ENCODE results near the gene LGALS4.
"Not testable (repeated sequence)": the region's sequence is repeated elsewhere in the genome, so short reads cannot be mapped to it uniquely, and the experiment has no call there.

LGALS4 gene

GRCh38 chr19:38795549-38795948 is 17.2 kb downstream of the LGALS4 start:
- no peak for DNase-seq (ENCODE audit: low read depth)

DNA sequence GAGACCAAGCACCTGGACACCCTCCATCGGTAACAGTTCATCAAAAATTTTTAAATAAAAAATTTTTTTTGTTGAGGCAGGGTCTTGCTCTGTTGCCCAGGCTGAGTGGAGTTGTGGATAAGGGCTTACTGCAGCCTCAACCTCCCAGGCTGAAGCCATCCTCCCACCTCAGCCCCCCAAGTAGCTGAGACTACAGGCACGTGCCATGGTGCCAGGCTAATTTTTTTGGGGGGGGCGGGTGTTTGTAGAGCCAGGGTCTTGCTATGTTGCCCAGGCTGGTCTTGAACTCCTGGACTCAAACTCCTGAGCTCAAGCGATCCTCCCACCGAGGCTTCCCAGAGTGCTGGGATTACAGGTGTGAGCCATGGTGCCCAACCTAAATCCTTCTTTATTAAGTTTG is 19.1 kb downstream of the LGALS4 start:
- DNase-seq (ENCODE audit: low read depth), result no peak

DNA sequence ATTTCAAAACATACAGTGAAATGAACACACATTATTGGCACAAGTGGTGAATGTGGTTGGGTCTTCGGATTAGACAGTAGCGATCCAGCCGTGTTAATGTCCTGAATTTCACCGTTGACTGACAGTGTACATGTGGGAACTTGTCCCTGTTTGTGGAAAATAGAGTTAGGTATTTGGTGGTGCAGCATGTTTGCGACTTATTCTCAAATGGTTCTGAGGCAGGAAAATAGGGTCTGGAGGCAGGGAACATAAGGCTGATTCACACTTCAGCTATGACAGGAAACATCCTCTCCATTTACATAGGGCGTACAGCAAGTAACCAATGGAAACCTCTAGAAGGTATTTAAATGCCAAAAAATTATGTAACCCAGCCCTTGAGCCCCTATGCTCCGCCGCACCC is 19.6 kb downstream of the LGALS4 start:
- DNase-seq (ENCODE audit: low read depth), result no peak

GRCh38 chr19:38792250-38793111 is 20.3 kb downstream of the LGALS4 start:
- DNase-seq (ENCODE audit: low read depth), result no peak

- DNase-seq (ENCODE audit: low read depth), result not testable (repeated sequence)
Measured at GRCh38 chr19:38791451-38792064, 21.2 kb downstream of the LGALS4 start.

DNA sequence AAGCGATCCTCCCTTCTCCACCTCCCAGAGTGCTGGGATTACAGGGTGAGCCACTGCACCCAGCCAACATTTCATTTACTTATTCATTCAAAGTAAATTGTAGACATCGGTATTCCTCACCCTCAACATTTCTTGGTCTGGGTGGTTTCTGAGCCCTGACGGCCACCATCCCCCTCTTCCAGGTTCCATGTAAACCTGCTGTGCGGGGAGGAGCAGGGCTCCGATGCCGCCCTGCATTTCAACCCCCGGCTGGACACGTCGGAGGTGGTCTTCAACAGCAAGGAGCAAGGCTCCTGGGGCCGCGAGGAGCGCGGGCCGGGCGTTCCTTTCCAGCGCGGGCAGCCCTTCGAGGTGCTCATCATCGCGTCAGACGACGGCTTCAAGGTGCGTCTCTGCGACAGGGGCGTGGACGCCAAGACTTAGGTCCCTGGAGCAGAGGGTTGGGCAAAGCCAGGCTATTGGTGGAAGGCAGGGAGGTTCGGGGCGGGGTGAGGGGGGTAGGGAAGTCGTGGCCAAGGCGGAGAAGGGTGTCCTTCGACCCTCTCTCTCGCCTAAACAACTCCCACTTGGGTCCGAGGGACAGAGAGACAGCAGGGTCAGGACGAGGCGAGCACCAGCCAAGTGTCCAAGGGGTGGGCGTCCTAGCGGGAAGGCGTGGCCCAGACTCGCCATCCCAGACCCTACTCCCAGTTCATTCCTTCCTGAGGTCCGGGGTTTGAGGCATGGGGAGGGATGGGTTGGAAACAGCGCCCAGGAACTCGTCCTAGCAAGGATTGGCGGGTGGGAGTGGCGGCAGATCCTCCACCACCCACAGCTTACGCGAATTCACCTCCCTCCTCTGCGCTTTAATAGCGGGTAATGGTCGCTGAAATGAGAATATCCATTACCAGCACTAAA is 22.0 kb downstream of the LGALS4 start:
- not testable (repeated sequence) for DNase-seq (ENCODE audit: low read depth)

DNA sequence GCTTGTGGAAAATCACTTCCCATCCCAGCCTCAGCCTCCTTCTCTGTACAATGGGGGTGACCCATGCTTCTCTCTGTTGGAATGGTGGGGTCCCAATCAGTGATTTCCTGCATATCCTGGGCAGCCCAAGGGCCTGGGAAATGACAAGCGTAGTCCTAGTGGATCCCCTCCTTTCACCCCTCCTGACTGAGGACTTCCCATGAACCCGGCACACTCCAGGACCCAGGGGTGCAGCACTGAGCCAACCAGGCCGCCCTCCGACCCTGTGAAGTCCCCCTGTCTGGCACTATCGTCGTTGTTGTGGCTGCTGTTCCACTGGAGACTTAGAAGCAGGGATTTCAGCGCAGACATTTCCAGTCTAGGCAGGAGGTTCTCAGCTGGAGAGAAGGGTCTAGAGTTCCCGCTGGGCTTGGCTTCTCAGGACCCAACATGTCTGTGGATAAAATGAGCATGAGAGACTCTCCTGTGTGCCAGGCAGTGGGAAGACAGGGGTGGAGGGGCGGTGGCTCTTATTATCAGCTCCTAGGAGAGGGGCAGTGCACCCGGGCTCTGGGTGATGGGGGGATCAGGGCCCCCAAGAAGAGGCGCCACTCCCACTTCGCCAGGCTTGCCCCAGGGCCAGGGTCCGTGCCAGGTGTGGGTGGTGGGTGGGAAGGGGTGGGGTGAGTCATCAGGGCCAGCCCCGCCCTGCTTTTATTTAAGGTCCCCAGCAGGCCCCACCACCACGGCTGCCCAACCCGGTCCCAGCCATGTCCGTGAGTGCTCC is 24.1 kb downstream of the LGALS4 start, which contains the start of gene LGALS7B:
TSS of gene LGALS7B (plus strand) at position 723 of the 766 bp plus-strand sequence. CDS start at position 750, 27 bp downstream.
- DNase-seq (ENCODE audit: low read depth), result no peak

GRCh38 chr19:38786572-38787265 is 26.0 kb downstream of the LGALS4 start:
- DNase-seq (ENCODE audit: low read depth), result no peak

DNA sequence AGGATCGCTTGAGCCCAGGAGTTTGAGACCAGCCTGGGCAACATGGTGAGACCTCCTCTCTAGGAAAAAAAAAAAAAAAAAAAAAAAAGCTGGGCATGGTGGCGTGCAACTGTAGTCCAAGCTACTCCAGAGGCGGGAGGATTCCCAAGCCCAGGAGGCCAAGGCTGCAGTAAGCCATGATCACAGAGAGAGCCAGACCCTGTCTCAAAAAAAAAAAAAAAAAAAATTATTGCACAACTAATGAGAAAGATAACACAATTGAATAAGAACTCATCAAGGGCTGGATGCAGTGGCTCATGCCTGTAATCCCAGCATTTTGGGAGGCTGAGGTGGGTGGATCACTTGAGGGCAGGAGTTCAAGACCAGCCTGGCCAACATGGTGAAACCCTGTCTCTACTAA is 26.7 kb downstream of the LGALS4 start:
- DNase-seq (ENCODE audit: low read depth), result not testable (repeated sequence)

DNA sequence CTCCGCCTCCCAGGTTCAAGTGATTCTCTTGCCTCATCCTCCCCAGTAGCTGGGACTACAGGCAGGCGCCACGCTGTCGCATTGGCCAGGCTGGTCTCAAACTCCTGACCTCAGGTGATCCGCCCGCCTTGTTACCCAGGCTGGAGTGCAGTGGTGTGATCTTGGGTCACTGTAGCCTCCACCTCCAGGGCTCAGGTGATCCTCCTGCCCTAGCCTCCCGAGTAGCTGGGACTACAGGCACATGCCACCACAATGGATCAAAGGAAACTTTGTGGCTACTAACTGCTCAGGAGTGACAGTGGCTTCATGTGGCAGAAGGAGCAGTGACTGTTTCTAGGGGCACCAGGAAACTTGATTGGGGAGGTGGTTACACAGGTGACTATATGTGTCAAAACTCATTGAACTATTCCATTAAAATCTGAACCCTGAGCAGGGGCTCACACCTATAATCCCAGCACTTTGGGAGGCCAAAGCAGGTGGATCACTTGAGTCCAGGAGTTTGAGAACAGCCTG is 27.5 kb downstream of the LGALS4 start:
- no peak for DNase-seq (ENCODE audit: low read depth)

DNA sequence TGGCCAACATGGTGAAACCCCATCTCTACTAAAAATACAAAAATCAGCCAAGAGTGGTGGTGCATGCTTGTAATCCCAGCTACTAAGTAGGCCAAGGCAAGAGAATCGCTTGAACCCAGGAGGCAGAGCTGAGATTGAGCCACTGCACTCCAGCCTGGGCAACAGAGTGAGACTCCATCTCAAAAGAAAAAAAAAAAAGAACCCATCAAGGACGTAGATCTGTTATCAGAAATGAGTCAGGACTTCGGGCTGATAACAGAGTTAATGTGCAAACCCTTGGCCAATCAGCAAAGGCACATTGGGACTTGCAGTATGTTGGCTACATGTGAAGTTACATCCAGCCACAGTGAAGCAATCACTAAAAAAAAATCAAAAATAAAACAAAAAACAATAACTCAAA is 28.5 kb downstream of the LGALS4 start:
- DNase-seq (ENCODE audit: low read depth), result no peak

DNA sequence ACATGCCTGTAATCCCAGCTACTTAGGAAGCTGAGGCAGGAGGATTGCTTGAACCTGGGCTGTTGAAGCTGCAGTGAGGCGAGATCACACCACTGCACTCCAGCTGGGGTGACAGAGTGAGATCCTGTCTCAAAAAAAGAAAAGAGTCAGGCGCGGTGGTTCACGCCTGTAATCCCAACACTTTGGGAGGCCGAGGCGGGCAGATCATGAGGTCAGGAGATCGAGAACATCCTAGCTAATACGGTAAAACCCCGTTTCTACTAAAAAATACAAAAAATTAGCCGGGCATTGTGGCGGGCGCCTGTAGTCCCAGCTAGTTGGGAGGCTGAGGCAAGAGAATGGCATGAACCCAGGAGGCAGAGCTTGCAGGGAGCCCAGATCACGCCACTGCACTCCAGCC is 30.5 kb downstream of the LGALS4 start:
- not testable (repeated sequence) for DNase-seq (ENCODE audit: low read depth)

GRCh38 chr19:38781058-38781457 is 31.7 kb downstream of the LGALS4 start:
- DNase-seq (ENCODE audit: low read depth), result no peak

DNA sequence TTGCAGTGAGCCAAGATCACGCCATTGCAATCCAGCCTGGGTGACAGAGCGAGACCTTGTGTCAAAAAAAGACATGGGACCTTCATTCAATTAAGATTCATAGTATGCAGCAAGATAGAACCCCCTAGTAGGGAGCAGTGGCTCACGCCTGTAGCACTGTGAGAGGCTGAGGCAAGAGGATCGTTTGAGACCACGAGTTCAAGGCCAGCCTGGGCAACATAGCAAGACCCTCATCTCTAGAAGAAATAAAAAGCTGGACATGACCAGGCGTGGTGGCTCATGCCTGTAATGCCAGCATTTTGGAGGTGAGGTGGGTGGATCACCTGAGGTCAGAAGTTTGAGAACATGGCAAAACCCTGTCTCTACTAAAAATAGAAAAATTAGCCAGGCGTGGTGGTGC is 32.3 kb downstream of the LGALS4 start:
- no peak for DNase-seq (ENCODE audit: low read depth)

DNA sequence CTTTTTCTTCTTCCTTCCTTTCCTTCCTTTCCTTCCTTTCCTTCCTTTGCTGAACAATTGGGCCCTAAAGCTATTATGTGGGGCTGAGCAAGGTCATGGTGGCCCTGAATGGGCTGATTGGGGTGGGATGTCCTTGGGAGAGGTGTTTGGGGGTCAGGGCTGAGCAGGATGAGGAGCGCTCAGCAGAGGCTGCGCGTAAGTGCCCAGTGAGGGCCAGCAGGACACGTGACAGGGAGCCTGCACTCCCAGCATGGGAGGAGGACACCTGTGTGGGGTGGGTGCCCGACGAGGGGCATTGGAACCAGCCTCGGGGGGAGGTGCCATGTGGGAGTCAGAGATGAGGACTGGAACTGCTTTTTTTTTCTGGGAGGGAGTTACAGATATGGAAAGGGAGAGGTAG is 34.0 kb downstream of the LGALS4 start:
- no peak for DNase-seq (ENCODE audit: low read depth)

- no peak for DNase-seq (ENCODE audit: low read depth)
Measured at GRCh38 chr19:38774181-38774950, 38.4 kb downstream of the LGALS4 start.

DNA sequence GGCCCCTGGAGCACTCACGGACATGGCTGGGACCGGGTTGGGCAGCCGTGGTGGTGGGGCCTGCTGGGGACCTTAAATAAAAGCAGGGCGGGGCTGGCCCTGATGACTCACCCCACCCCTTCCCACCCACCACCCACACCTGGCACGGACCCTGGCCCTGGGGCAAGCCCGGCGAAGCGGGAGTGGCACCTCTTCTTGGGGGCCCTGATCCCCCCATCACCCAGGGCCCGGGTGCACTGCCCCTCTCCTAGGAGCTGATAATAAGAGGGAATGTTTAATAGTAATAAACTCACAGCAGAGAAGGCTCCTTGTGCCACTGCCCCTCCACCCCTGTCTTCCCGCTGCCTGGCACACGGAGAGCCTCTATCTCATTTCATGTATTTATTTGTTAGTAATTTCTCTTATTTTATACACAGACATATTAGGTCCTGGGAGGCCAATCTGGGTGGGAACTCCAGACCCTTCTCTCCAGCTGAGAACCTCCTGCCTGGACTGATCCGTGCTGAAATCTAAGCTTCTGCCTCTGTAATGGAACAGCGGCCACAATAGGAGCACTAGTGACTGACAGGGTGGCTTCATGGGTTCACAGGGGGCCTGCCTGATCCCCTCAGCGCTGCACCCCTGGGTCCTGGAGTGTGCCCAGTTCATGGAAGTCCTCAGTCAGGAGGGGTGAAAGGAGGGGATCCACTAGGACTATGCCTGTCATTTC is 39.1 kb downstream of the LGALS4 start, which contains the start of gene LGALS7:
TSS of gene LGALS7 (minus strand) at position 49 of the 709 bp plus-strand sequence. CDS start at position 24, 25 bp downstream.
- no peak for DNase-seq (ENCODE audit: low read depth)

GRCh38 chr19:38771569-38771968 is 41.2 kb downstream of the LGALS4 start:
- DNase-seq (ENCODE audit: low read depth), result not testable (repeated sequence)

- DNase-seq (ENCODE audit: low read depth), result not testable (repeated sequence)
Measured at GRCh38 chr19:38770949-38771275, 41.8 kb downstream of the LGALS4 start.

Data from stimulated activated CD8-positive, alpha-beta memory T cell treated with anti-CD3 and anti-CD28 coated beads, Interleukin-12 subunit alpha, Interleukin-12 subunit beta, amount 100 ng/mL, for 1 hour (primary cell).